Measurements from ENCODE around the gene GSDME.

GSDME gene

DNA sequence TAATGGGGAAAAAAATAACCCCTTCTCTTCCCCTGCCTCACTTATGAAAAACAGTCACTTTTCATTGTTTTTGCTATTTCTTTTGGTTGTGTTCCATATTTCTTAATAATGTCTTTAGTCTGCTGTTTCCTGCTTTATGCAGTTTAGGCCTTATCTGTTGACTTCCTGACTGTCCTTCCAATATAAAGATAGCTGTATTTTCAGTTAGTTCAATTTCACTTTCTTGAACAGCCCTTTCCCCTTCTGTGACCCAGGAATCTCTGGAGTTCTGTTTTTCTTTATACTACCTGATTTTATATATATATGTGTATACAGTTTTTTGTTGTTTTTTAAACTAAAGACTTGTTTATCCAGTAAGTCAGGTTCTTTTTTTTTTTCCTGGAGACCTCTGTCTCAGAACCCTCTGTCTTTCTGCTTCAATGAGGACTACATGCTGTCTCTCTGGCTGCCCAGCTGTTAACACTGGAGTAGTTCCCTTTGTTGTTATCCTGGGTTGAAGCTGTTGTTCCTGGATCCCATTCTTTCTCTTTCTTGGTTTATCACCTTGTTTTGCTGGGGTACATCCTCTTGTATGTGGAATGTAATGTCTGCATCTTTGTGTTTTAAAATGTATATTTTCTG is 87.2 kb downstream of the GSDME start:
- Histone ChIP-seq H4K20me1 (ENCODE audit: control insufficient read depth, insufficient read depth, low read depth, low read length) (peaks cover 3% of the 10 kb centered on the region; the same call in 1 of the 2 replicates), H3K4me2 (ENCODE audit: low read length) (no peak overlapping the region), H3K4me3 (ENCODE audit: low read length) (no peak overlapping the region), H3K4me1 (ENCODE audit: control insufficient read depth, low read length) (no peaks in the 10 kb centered on the region), H3K36me3 (ENCODE audit: control insufficient read depth, low read length) (peaks cover 31% of the 10 kb centered on the region), H3K9me3 (ENCODE audit: control insufficient read depth, insufficient read depth, low read length) (no peaks in the 10 kb centered on the region), H3F3A (ENCODE audit: control insufficient read depth, insufficient read depth) (peaks cover 2% of the 10 kb centered on the region; the same call in 1 of the 2 replicates), H3K79me2 (ENCODE audit: control insufficient read depth, low read length) (no peaks in the 10 kb centered on the region), H3K27me3 (ENCODE audit: control insufficient read depth, low read length) (no peaks in the 10 kb centered on the region), H3K27ac (ENCODE audit: low read depth, low read length) (no peak overlapping the region), H3K9me2 (replicated peaks; ENCODE audit: control insufficient read depth, low read length) (no peaks in the 10 kb centered on the region)
- no peak for TF ChIP-seq EZH2phosphoT487 (IDR thresholded peaks at IDR 0.05; ENCODE audit: borderline replicate concordance, low read length)
- no peak for TF ChIP-seq CTCF (IDR thresholded peaks at IDR 0.05; ENCODE audit: low read depth, low read length, poor library complexity, severe bottlenecking)

DNA sequence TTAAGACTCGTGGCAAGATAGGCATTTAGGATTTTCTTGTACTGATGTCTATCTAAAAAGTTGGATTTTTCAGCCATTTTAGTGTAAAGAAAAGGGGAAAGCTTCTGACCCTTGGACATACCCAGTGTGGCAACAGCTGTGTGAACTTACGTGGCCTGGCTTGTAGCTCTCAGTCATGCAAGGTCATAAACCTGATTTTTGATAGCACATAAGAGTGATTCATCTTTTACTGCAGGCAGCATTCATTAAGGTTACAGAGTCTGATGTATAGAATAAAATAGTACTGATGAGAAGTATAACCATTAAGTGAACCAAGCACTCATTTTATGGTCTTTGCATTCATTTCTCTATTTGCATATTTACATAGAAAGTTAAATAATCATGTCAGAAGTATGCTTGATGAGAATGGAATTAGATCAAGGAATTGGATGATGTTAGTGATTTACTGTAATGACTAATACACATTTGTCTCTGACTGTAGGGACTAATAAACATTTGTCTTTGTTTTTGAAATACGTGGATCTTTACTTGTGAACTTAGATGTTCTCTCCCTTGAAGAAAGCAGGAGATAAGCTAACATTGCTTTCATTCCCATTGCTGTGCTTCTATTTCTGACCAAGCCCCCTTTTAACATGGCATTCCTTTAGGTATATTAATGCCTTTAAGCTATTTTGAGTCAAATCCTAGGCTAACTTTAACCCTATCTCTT is 88.2 kb downstream of the GSDME start:
- Histone ChIP-seq H3K27ac (ENCODE audit: low read depth, low read length) (no peak overlapping the region), H3K9me2 (replicated peaks; ENCODE audit: control insufficient read depth, low read length) (no peaks in the 10 kb centered on the region), H4K20me1 (ENCODE audit: control insufficient read depth, insufficient read depth, low read depth, low read length) (peaks cover 3% of the 10 kb centered on the region; the same call in 1 of the 2 replicates), H3F3A (ENCODE audit: control insufficient read depth, insufficient read depth) (peaks cover 10% of the 10 kb centered on the region; the same call in 1 of the 2 replicates), H3K36me3 (ENCODE audit: control insufficient read depth, low read length) (peaks cover 28% of the 10 kb centered on the region), H3K4me1 (ENCODE audit: control insufficient read depth, low read length) (no peaks in the 10 kb centered on the region), H3K9me3 (ENCODE audit: control insufficient read depth, insufficient read depth, low read length) (no peaks in the 10 kb centered on the region), H3K4me3 (ENCODE audit: low read length) (no peak overlapping the region), H3K79me2 (ENCODE audit: control insufficient read depth, low read length) (no peaks in the 10 kb centered on the region), H3K4me2 (ENCODE audit: low read length) (no peak overlapping the region), H3K27me3 (ENCODE audit: control insufficient read depth, low read length) (no peaks in the 10 kb centered on the region)
- TF ChIP-seq CTCF (IDR thresholded peaks at IDR 0.05; ENCODE audit: low read depth, low read length, poor library complexity, severe bottlenecking): no peak
- no peak for TF ChIP-seq EZH2phosphoT487 (IDR thresholded peaks at IDR 0.05; ENCODE audit: borderline replicate concordance, low read length)

- Histone ChIP-seq H3K36me3 (ENCODE audit: control insufficient read depth, low read length) (peaks cover 28% of the 10 kb centered on the region), H3K4me3 (ENCODE audit: low read length) (no peak overlapping the region), H3K9me3 (ENCODE audit: control insufficient read depth, insufficient read depth, low read length) (no peaks in the 10 kb centered on the region), H3K9me2 (replicated peaks; ENCODE audit: control insufficient read depth, low read length) (no peaks in the 10 kb centered on the region), H3F3A (ENCODE audit: control insufficient read depth, insufficient read depth) (peaks cover 13% of the 10 kb centered on the region), H3K27ac (ENCODE audit: low read depth, low read length) (no peak overlapping the region), H3K4me1 (ENCODE audit: control insufficient read depth, low read length) (no peaks in the 10 kb centered on the region), H4K20me1 (ENCODE audit: control insufficient read depth, insufficient read depth, low read depth, low read length) (peaks cover 3% of the 10 kb centered on the region; the same call in 1 of the 2 replicates), H3K79me2 (ENCODE audit: control insufficient read depth, low read length) (no peaks in the 10 kb centered on the region), H3K27me3 (ENCODE audit: control insufficient read depth, low read length) (no peaks in the 10 kb centered on the region), H3K4me2 (ENCODE audit: low read length) (no peak overlapping the region)
- TF ChIP-seq CTCF (IDR thresholded peaks at IDR 0.05; ENCODE audit: low read depth, low read length, poor library complexity, severe bottlenecking) (peak; percentile 92), EZH2phosphoT487 (IDR thresholded peaks at IDR 0.05; ENCODE audit: borderline replicate concordance, low read length) (no peak)
Observed at GRCh38 chr7:24665564-24666294, 91.5 kb downstream of the GSDME start.

Measured in DOHH2 (cell line).